Peyer's patch (tissue), 4 donors: Measurements from ENCODE around the gene THAP10.

ENCODE experiments used
- CTCF ChIP-seq, 6 experiments: fragments of 450-650 bp in 4 of 6; fragments of 200-600 bp in 2 of 6; sonication (generic) in 1 of 6; IDR thresholded peaks; one replicate each; pipeline ENCODE4 v1.5.1; 2017 to 2019; ENCODE audit warnings: antibody characterized with exemption in 6 of 6, mild to moderate bottlenecking in 3 of 6, moderate library complexity in 1 of 6
- POLR2A ChIP-seq, 2 donors: fragments of 450-650 bp; IDR thresholded peaks; one replicate each; pipeline ENCODE4 v1.5.1; 2017; ENCODE audit warnings: antibody characterized with exemption in 2 of 2, mild to moderate bottlenecking in 2 of 2, moderate library complexity in 2 of 2

GRCh38 chr15:70931821-70932220 is 39.6 kb upstream of the THAP10 start:
- TF ChIP-seq POLR2A (IDR thresholded peaks at IDR 0.05) (no peak), CTCF (IDR thresholded peaks at IDR 0.05) (no peak)
